Activated CD8-positive, alpha-beta T cell treated with anti-CD3 and anti-CD28 coated beads for 36 hours (primary cell): ENCODE measurements around the gene RNF207. TPM values are rescaled to one million over a fixed set of nuclear protein-coding genes. Genes with fewer than 3 reads are reported as not detected.

ENCODE experiments used
- ATAC-seq: fragments of 200-7000 bp; cut with Tn5 transposase; one replicate; pipeline ENCODE4 v1.10.0; 2021; ENCODE audit warnings: mild to moderate bottlenecking, moderate library complexity
- CTCF ChIA-PET: fragments of 350-600 bp; sonication (Branson Sonifier 250); formaldehyde crosslinking; loops from one replicate; lab custom pipeline; 2021; ENCODE audit warnings: antibody characterized with exemption; lab: Charles Lee
- POLR2A ChIA-PET: fragments of 350-600 bp; sonication (Branson Sonifier 250); formaldehyde crosslinking; loops from one replicate; lab custom pipeline; 2021; ENCODE audit warnings: antibody characterized with exemption; lab: Charles Lee
- DNase-seq: peaks from one replicate; pipeline ENCODE4 v3.0.0-alpha.2; 2020
- H3K27ac Mint-ChIP-seq: one replicate; pipeline ENCODE4 v1.8.0; 2021; ENCODE audit warnings: mild to moderate bottlenecking, mixed read lengths
- H3K27me3 Mint-ChIP-seq: one replicate; pipeline ENCODE4 v1.8.0; 2021; ENCODE audit warnings: mixed read lengths
- H3K36me3 Mint-ChIP-seq: one replicate; pipeline ENCODE4 v1.8.0; 2021; ENCODE audit warnings: low read depth, mixed read lengths
- H3K4me1 Mint-ChIP-seq: one replicate; pipeline ENCODE4 v1.8.0; 2021; ENCODE audit warnings: low read depth, mixed read lengths
- H3K4me3 Mint-ChIP-seq: one replicate; pipeline ENCODE4 v1.8.0; 2021; ENCODE audit warnings: mild to moderate bottlenecking, moderate library complexity, mixed read lengths
- H3K9me3 Mint-ChIP-seq: one replicate; pipeline ENCODE4 v1.8.0; 2021; ENCODE audit warnings: mixed read lengths
- CTCF ChIP-seq: fragments of 200-600 bp; IDR thresholded peaks from one replicate; pipeline ENCODE4 v1.8.0; 2022; ENCODE audit warnings: antibody characterized with exemption, mild to moderate bottlenecking
- intact Hi-C: fragments of 100-400 bp; cut with micrococcal nuclease; formaldehyde crosslinking; loops from one replicate; pipeline ENCODE4 v1.10.0; 2022
- total RNA-seq, 2 experiments: library from RNA; stranded (reverse); gene quantifications; one replicate each; pipeline ENCODE4 v1.2.3, GENCODE V29; 2021

RNF207 gene
- total RNA-seq, 2 experiments from 2014 or later: 4.9 to 9.9 TPM

DNA sequence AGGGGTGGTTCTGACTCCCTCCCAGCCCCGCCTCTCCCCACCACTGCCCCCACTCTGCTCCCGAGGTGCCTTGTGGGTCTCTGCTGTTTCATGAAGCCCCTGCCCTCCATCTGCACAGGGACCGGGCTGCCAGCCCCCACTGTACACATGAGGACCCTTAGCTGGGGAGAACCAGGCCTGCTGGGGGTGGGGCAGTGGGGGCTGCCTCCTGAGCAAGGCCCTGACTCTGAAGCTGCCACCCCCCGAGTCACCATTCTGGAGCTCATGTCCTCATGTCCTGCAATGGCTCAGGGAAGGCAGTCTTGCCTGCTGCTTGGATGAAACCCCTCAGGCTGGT lies 46.4 kb downstream of the RNF207 start:
- no peak for DNase-seq
- ATAC-seq: no peak
- Mint-ChIP-seq H3K27me3 (peaks cover 27% of the 10 kb centered on the region), H3K27ac (no peak overlapping the region), H3K4me1 (no peaks in the 10 kb centered on the region), H3K9me3 (no peaks in the 10 kb centered on the region), H3K36me3 (no peaks in the 10 kb centered on the region), H3K4me3 (no peak overlapping the region)
- TF ChIP-seq CTCF: no peak
- CTCF ChIA-PET: no interaction called here
- intact Hi-C loops: no loop called here
- POLR2A ChIA-PET: interaction anchor here (1.3 kb wide), 1 partner anchor 16 kb away, joined by 3 read pairs; no protein-coding TSS in a partner anchor

DNA sequence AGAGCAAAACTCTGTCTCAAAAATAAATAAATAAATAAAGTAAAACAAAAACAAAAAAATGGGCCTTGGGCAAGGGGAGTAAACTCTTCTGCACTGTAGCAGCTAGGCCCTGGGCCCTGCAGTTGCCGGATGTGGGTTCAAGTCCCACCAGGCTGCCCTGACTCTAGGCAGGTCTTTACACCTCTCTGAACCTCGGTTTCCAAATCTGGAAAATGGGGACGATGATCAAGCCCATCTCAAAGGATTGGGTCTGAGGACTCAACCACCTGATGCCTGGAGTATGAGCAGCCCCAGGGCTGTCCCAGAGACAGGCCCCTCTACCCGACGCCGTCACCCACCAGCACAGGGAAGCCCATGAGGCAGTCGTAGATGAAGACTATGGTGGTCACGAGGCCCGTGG lies 47.5 kb downstream of the RNF207 start:
- Mint-ChIP-seq H3K4me1 (no peaks in the 10 kb centered on the region), H3K27me3 (peaks cover 21% of the 10 kb centered on the region), H3K27ac (no peak overlapping the region), H3K9me3 (no peaks in the 10 kb centered on the region), H3K36me3 (no peaks in the 10 kb centered on the region), H3K4me3 (no peak overlapping the region)
- TF ChIP-seq CTCF: no peak
- intact Hi-C loops: no loop called here
- ChIA-PET CTCF (no interaction called here), POLR2A (no interaction called here)
- no peak for ATAC-seq
- DNase-seq: no peak

- Mint-ChIP-seq H3K36me3 (no peaks in the 10 kb centered on the region), H3K9me3 (no peaks in the 10 kb centered on the region), H3K4me1 (peaks cover 2% of the 10 kb centered on the region), H3K27me3 (peaks cover 26% of the 10 kb centered on the region), H3K4me3 (no peak overlapping the region), H3K27ac (no peak overlapping the region)
- no peak for TF ChIP-seq CTCF
- ChIA-PET CTCF (interaction anchor here (5.5 kb wide), 1 partner anchor 8 kb away, joined by 42 read pairs; no protein-coding TSS in a partner anchor), POLR2A (no interaction called here)
- ATAC-seq: no peak
- DNase-seq: no peak
- intact Hi-C loops: no loop called here
These were observed 48.8 kb downstream of the RNF207 start for GRCh38 chr1:6254691-6255090.

DNA sequence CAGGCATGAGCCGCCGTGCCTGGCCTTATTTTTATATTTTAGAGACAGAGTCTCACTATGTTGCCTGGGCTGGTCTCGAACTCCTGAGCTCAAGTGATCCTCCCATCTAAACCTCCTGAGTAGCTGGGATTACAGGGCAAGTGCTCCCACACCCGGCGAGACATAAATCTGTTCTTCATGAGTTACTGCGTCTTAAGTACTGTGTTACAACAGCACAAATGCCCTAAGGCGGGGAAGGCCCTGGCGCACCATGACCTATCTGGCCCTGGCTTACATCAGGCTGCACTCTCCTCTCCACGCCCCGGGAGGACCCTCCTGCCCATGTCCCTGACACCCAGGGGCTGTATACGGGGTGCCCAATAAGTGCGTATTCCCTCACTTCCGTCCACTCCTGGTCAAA lies 50.7 kb downstream of the RNF207 start:
- ATAC-seq (no peak), DNase-seq (no peak)
- peaks cover 16% of the 10 kb centered on the region for H3K27me3 Mint-ChIP-seq
- POLR2A ChIA-PET: no interaction called here
- intact Hi-C loops: no loop called here
- peaks cover 4% of the 10 kb centered on the region for H3K4me1 Mint-ChIP-seq
- no peaks in the 10 kb centered on the region for H3K9me3 Mint-ChIP-seq
- TF ChIP-seq CTCF: no peak
- H3K4me3 Mint-ChIP-seq: no peak overlapping the region
- no peaks in the 10 kb centered on the region for H3K36me3 Mint-ChIP-seq
- CTCF ChIA-PET: interaction anchor here (5.5 kb wide), 1 partner anchor 10 kb away, joined by 42 read pairs; no protein-coding TSS in a partner anchor
- no peak overlapping the region for H3K27ac Mint-ChIP-seq

- H3K27me3 Mint-ChIP-seq: peaks cover 16% of the 10 kb centered on the region
- intact Hi-C loops: no loop called here
- no peak for TF ChIP-seq CTCF
- H3K27ac Mint-ChIP-seq: no peak overlapping the region
- ATAC-seq: no peak
- no peaks in the 10 kb centered on the region for H3K9me3 Mint-ChIP-seq
- peaks cover 4% of the 10 kb centered on the region for H3K4me1 Mint-ChIP-seq
- ChIA-PET CTCF (interaction anchor here (5.5 kb wide), 1 partner anchor 11 kb away, joined by 42 read pairs; no protein-coding TSS in a partner anchor), POLR2A (no interaction called here)
- no peak overlapping the region for H3K4me3 Mint-ChIP-seq
- no peak for DNase-seq
- H3K36me3 Mint-ChIP-seq: no peaks in the 10 kb centered on the region
These were observed 51.7 kb downstream of the RNF207 start for GRCh38 chr1:6257541-6258069.
